ENCODE data around the gene C12orf57. TPM values are rescaled to one million over a fixed set of nuclear protein-coding genes. Genes with fewer than 3 reads are reported as not detected.

Gene C12orf57
- total RNA-seq, 1 donor from 2014 or later: 225 TPM

GRCh38 chr12:6961695-6962284 is 18.0 kb downstream of the C12orf57 start:
- peak overlapping the region; percentile 67 for H3K4me3 Mint-ChIP-seq (ENCODE audit: unreplicated experiment)
- no peak for TF ChIP-seq CTCF (IDR thresholded peaks at IDR 0.05; ENCODE audit: unreplicated experiment)
- peak; percentile 57 for DNase-seq (ENCODE audit: low spot score)
- no peaks in the 10 kb centered on the region for H3K9me3 Mint-ChIP-seq (ENCODE audit: unreplicated experiment)
- peaks cover 22% of the 10 kb centered on the region for H3K36me3 Mint-ChIP-seq (ENCODE audit: low read depth, unreplicated experiment)
- peaks cover 38% of the 10 kb centered on the region for H3K4me1 Mint-ChIP-seq (ENCODE audit: unreplicated experiment)
- H3K27ac Mint-ChIP-seq (ENCODE audit: unreplicated experiment): peak overlapping the region; percentile 87
- H3K27me3 Mint-ChIP-seq (ENCODE audit: unreplicated experiment): peaks cover 9% of the 10 kb centered on the region

GRCh38 chr12:6962285-6963015 is 18.6 kb downstream of the C12orf57 start:
- no peak for TF ChIP-seq CTCF (IDR thresholded peaks at IDR 0.05; ENCODE audit: unreplicated experiment)
- H3K27me3 Mint-ChIP-seq (ENCODE audit: unreplicated experiment): peaks cover 9% of the 10 kb centered on the region
- peak overlapping the region; percentile 67 for H3K4me3 Mint-ChIP-seq (ENCODE audit: unreplicated experiment)
- peaks cover 22% of the 10 kb centered on the region for H3K36me3 Mint-ChIP-seq (ENCODE audit: low read depth, unreplicated experiment)
- peak overlapping the region; percentile 87 for H3K27ac Mint-ChIP-seq (ENCODE audit: unreplicated experiment)
- H3K4me1 Mint-ChIP-seq (ENCODE audit: unreplicated experiment): peaks cover 38% of the 10 kb centered on the region
- no peaks in the 10 kb centered on the region for H3K9me3 Mint-ChIP-seq (ENCODE audit: unreplicated experiment)
- DNase-seq (ENCODE audit: low spot score): no peak

GRCh38 chr12:6963016-6963731 is 19.4 kb downstream of the C12orf57 start:
- DNase-seq (ENCODE audit: low spot score): no peak
- Mint-ChIP-seq H3K27me3 (ENCODE audit: unreplicated experiment) (peaks cover 8% of the 10 kb centered on the region), H3K36me3 (ENCODE audit: low read depth, unreplicated experiment) (peaks cover 22% of the 10 kb centered on the region), H3K4me3 (ENCODE audit: unreplicated experiment) (no peak overlapping the region), H3K27ac (ENCODE audit: unreplicated experiment) (no peak overlapping the region), H3K4me1 (ENCODE audit: unreplicated experiment) (peaks cover 38% of the 10 kb centered on the region), H3K9me3 (ENCODE audit: unreplicated experiment) (no peaks in the 10 kb centered on the region)
- TF ChIP-seq CTCF (IDR thresholded peaks at IDR 0.05; ENCODE audit: unreplicated experiment): no peak

- Mint-ChIP-seq H3K27me3 (ENCODE audit: unreplicated experiment) (peaks cover 7% of the 10 kb centered on the region), H3K9me3 (ENCODE audit: unreplicated experiment) (no peaks in the 10 kb centered on the region), H3K4me1 (ENCODE audit: unreplicated experiment) (peaks cover 36% of the 10 kb centered on the region), H3K27ac (ENCODE audit: unreplicated experiment) (no peak overlapping the region), H3K4me3 (ENCODE audit: unreplicated experiment) (no peak overlapping the region), H3K36me3 (ENCODE audit: low read depth, unreplicated experiment) (peaks cover 21% of the 10 kb centered on the region)
- DNase-seq (ENCODE audit: low spot score): no peak
- no peak for TF ChIP-seq CTCF (IDR thresholded peaks at IDR 0.05; ENCODE audit: unreplicated experiment)
Measured at GRCh38 chr12:6963791-6964413, 20.1 kb downstream of the C12orf57 start.

Measured in endothelial cell (in vitro differentiated cells).